Loucy (cell line): ENCODE results near the gene GPC1.

Experiments
- H2AFZ ChIP-seq: fragments of 200-600 bp; sonication (generic); 2 replicates; pipeline ENCODE4 v1.6.0; 2016; ENCODE audit warnings: antibody characterized with exemption, mild to moderate bottlenecking, low read length, moderate library complexity
- H3F3A ChIP-seq: fragments of 200-600 bp; 2 replicates; pipeline ENCODE4 v1.6.0; 2016; ENCODE audit warnings: antibody characterized with exemption, low read depth, mild to moderate bottlenecking
- H3K27me3 ChIP-seq: fragments of 200-600 bp; sonication (generic); 2 replicates; pipeline ENCODE4 v1.6.1; 2014; ENCODE audit warnings: low read length, mild to moderate bottlenecking; ENCODE audit not compliant: insufficient read depth, poor library complexity, severe bottlenecking
- H3K36me3 ChIP-seq: fragments of 200-600 bp; sonication (generic); 2 replicates; pipeline ENCODE4 v1.6.1; 2016; ENCODE audit warnings: low read length; ENCODE audit not compliant: insufficient read depth
- H3K4me1 ChIP-seq: fragments of 200-600 bp; sonication (generic); 2 replicates; pipeline ENCODE4 v1.5.1; 2014; ENCODE audit warnings: low read length, mild to moderate bottlenecking; ENCODE audit not compliant: insufficient read depth, poor library complexity, severe bottlenecking
- H3K4me2 ChIP-seq: fragments of 200-600 bp; sonication (generic); 2 replicates; pipeline ENCODE4 v1.6.0; 2014; ENCODE audit warnings: antibody characterized with exemption, low read length, low read depth, mild to moderate bottlenecking; ENCODE audit not compliant: poor library complexity, severe bottlenecking
- H3K4me3 ChIP-seq: fragments of 200-600 bp; sonication (generic); 2 replicates; pipeline ENCODE4 v1.5.1; 2014; ENCODE audit warnings: low read length, mild to moderate bottlenecking, mixed read lengths; ENCODE audit not compliant: poor library complexity, severe bottlenecking
- H3K79me2 ChIP-seq: fragments of 200-600 bp; sonication (generic); 2 replicates; pipeline ENCODE4 v1.6.1; 2014; ENCODE audit warnings: low read length; ENCODE audit not compliant: insufficient read depth
- H3K9ac ChIP-seq: fragments of 200-600 bp; sonication (generic); 2 replicates; pipeline ENCODE4 v1.6.0; 2014; ENCODE audit warnings: mild to moderate bottlenecking, low read depth, low read length, moderate library complexity; ENCODE audit not compliant: poor library complexity, severe bottlenecking
- H3K9me2 ChIP-seq: fragments of 200-600 bp; sonication (generic); replicated peaks from 2 replicates; pipeline ENCODE4 v1.6.1; 2016; ENCODE audit warnings: low read depth, low read length, mixed read lengths
- H3K9me3 ChIP-seq: fragments of 200-600 bp; sonication (generic); 2 replicates; pipeline ENCODE4 v1.6.1; 2014; ENCODE audit warnings: mild to moderate bottlenecking, antibody characterized with exemption, low read length, low read depth; ENCODE audit not compliant: insufficient read depth
- H4K20me1 ChIP-seq: fragments of 200-600 bp; sonication (generic); 2 replicates; pipeline ENCODE4 v1.6.0; 2014; ENCODE audit warnings: antibody characterized with exemption, low read length, mild to moderate bottlenecking; ENCODE audit not compliant: insufficient read depth, poor library complexity, severe bottlenecking
- EZH2phosphoT487 ChIP-seq: fragments of 200-600 bp; IDR thresholded peaks from 2 replicates; pipeline ENCODE4 v1.6.1; 2018; ENCODE audit warnings: antibody characterized with exemption, mild to moderate bottlenecking, moderate library complexity, borderline replicate concordance
- TF ChIP-seq, protein P1 (sequence below): fragments of 200-600 bp; sonication (generic); conservative IDR thresholded peaks from 2 replicates; pipeline ENCODE4 v1.5.1; 2014; ENCODE audit warnings: mild to moderate bottlenecking, antibody characterized with exemption, low read length

Gene GPC1

DNA sequence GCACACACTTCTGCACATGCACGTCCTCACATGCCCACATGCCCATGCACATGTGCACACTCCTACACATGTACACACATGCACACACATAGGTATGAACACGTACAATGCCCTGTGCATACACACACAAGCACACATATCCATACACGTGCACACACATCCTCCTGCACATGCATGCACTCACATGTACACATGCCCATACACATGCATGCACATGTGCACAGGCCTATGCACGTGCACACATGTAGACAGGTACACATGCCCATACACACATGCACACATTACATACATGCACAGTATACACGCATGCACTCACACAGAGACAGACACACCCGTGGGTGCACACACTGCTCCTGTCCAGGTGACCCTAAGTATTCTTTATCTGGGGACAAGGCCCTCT, 34.3 kb downstream of the GPC1 start:
- no peaks in the 10 kb centered on the region for H3K9me3 ChIP-seq
- no peaks in the 10 kb centered on the region for H3K4me1 ChIP-seq
- no peak overlapping the region for H3K4me3 ChIP-seq
- no peaks in the 10 kb centered on the region for H3K36me3 ChIP-seq
- H3K9ac ChIP-seq: no peak overlapping the region
- no peak overlapping the region for H3K4me2 ChIP-seq
- no peak for TF ChIP-seq EZH2phosphoT487
- TF ChIP-seq, protein P1, sequence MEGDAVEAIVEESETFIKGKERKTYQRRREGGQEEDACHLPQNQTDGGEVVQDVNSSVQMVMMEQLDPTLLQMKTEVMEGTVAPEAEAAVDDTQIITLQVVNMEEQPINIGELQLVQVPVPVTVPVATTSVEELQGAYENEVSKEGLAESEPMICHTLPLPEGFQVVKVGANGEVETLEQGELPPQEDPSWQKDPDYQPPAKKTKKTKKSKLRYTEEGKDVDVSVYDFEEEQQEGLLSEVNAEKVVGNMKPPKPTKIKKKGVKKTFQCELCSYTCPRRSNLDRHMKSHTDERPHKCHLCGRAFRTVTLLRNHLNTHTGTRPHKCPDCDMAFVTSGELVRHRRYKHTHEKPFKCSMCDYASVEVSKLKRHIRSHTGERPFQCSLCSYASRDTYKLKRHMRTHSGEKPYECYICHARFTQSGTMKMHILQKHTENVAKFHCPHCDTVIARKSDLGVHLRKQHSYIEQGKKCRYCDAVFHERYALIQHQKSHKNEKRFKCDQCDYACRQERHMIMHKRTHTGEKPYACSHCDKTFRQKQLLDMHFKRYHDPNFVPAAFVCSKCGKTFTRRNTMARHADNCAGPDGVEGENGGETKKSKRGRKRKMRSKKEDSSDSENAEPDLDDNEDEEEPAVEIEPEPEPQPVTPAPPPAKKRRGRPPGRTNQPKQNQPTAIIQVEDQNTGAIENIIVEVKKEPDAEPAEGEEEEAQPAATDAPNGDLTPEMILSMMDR: no peak
- H3F3A ChIP-seq: no peaks in the 10 kb centered on the region
- H3K9me2 ChIP-seq: no peaks in the 10 kb centered on the region
- H2AFZ ChIP-seq: no peak overlapping the region
- H4K20me1 ChIP-seq: no peaks in the 10 kb centered on the region
- H3K79me2 ChIP-seq: no peaks in the 10 kb centered on the region
- H3K27me3 ChIP-seq: no peaks in the 10 kb centered on the region

DNA sequence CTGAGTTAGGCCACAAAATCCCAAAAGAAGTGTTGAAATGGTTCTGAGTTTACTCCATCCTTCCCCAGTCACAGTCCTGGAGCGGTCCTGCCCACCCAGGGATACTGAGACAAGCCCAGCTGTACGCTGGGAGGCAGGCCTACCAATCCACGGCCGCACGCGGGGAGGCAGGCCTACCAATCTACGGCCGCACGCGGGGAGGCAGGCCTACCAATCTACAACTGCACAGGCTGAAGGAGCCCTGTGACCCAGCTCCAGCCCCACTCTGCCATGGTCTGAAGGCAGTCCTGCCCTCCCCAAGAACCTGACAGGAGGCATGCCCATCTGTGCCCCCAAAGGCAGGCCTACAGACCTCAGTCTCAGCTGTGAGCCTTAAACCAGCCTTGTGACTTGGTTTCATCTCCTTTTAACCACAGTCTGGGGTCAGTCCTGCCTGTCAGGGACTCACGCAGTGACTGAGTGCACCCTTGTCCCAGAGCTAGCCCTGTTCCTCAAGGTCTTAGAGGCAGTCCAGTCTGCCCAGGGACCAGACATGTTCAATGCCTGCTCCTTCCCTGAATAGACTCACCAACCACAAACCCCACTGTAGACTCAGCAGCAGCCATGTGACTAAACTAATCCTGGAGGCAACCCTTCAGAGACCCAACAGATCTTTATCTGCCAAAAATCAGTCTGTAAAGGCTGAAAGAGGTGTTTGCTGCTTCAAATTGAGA, 36.8 kb downstream of the GPC1 start:
- 0 out of 2 replicates have a peak, but pooled peaks cover 4% of the 10 kb centered on the region for H3K9me3 ChIP-seq
- H2AFZ ChIP-seq: no peak overlapping the region
- no peak overlapping the region for H3K4me3 ChIP-seq
- no peaks in the 10 kb centered on the region for H4K20me1 ChIP-seq
- no peaks in the 10 kb centered on the region for H3K79me2 ChIP-seq
- no peaks in the 10 kb centered on the region for H3F3A ChIP-seq
- no peaks in the 10 kb centered on the region for H3K27me3 ChIP-seq
- no peaks in the 10 kb centered on the region for H3K36me3 ChIP-seq
- H3K4me1 ChIP-seq: no peaks in the 10 kb centered on the region
- H3K9me2 ChIP-seq: no peaks in the 10 kb centered on the region
- TF ChIP-seq, protein P1: no peak
- TF ChIP-seq EZH2phosphoT487: no peak
- H3K4me2 ChIP-seq: no peak overlapping the region
- no peak overlapping the region for H3K9ac ChIP-seq

DNA sequence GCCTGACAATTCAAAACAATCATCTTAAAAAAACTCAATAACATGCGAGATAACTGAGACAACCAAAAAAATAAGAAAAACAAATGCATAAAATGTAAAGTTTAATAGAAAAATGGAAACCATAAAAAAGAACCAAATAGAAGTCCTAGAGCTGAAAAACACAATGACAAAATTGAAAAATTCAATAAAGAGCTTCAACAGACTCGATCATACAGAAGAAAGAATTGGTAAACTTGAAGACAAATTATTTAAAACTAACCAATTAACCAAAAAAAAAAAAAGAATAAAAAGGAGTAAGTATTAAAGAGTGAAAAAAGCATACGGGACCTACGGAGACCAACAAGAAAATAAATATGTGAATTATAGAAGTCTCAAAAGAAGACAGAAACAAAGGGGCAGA, 37.7 kb downstream of the GPC1 start:
- TF ChIP-seq, protein P1: no peak
- no peak for TF ChIP-seq EZH2phosphoT487
- no peaks in the 10 kb centered on the region for H3K79me2 ChIP-seq
- H3K4me1 ChIP-seq: no peaks in the 10 kb centered on the region
- no peaks in the 10 kb centered on the region for H3F3A ChIP-seq
- no peak overlapping the region for H2AFZ ChIP-seq
- no peak overlapping the region for H3K4me2 ChIP-seq
- no peak overlapping the region for H3K9ac ChIP-seq
- no peaks in the 10 kb centered on the region for H3K27me3 ChIP-seq
- H3K4me3 ChIP-seq: no peak overlapping the region
- 0 out of 2 replicates have a peak, but pooled peaks cover 4% of the 10 kb centered on the region for H3K9me3 ChIP-seq
- H4K20me1 ChIP-seq: no peaks in the 10 kb centered on the region
- no peaks in the 10 kb centered on the region for H3K9me2 ChIP-seq
- H3K36me3 ChIP-seq: no peaks in the 10 kb centered on the region
